Stimulated activated CD8-positive, alpha-beta memory T cell treated with anti-CD3 and anti-CD28 coated beads, Interleukin-7, amount 100 ng/mL, for 24 hours (primary cell): ENCODE measurements around the gene CDR2L.
"Not testable (repeated sequence)": the region's sequence is repeated elsewhere in the genome, so short reads cannot be mapped to it uniquely, and the experiment has no call there.

Source experiments
- DNase-seq: peaks from one replicate; pipeline ENCODE4 v3.0.0-alpha.2; 2020; ENCODE audit warnings: low read depth

The CDR2L gene

DNA sequence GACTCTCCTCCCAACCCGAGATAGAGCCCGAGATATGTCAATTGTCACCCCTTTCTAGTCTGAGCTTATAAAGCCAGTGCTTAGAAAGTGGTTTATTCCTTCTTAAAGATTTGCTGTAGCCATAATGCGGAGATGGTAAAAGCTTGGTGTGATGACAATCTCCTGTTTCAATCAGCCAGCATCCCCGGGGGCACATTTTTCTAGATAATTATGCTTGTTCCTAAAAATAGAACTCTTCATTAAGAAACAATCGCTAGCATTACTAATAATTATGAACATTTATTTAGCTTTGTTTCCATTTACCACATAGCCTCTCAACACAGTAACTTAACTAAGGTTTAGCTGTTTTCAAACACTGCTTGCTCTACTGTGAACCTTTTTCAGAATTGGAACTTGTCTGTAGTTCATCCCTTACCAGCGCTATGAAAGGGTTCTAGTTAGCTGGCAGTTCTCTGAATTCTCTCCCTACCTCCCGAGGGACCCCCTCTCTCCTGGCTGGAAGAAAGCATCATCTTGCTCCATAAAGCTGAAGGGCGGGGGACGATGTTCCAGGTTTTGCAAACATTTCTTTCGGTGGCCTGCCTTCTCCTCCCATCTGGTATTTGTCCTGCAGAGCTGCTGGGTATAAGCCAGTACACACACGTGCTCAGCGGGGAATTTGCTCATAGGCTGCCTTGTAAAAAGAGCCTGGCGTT, 24.1 kb downstream of the CDR2L start:
- DNase-seq: no peak

DNA sequence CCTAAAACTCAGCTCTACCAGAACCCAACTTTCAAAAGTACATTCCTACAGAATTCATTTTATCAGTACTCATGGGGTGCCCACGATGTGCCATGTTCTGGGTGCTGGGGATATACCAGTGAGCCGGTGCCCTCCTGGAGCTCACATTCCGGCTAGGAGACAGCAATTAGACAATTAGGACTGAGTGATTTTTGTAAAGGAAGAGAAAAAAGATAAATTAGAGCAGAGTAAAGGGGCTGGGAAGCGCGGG, 24.6 kb downstream of the CDR2L start:
- no peak for DNase-seq

DNA sequence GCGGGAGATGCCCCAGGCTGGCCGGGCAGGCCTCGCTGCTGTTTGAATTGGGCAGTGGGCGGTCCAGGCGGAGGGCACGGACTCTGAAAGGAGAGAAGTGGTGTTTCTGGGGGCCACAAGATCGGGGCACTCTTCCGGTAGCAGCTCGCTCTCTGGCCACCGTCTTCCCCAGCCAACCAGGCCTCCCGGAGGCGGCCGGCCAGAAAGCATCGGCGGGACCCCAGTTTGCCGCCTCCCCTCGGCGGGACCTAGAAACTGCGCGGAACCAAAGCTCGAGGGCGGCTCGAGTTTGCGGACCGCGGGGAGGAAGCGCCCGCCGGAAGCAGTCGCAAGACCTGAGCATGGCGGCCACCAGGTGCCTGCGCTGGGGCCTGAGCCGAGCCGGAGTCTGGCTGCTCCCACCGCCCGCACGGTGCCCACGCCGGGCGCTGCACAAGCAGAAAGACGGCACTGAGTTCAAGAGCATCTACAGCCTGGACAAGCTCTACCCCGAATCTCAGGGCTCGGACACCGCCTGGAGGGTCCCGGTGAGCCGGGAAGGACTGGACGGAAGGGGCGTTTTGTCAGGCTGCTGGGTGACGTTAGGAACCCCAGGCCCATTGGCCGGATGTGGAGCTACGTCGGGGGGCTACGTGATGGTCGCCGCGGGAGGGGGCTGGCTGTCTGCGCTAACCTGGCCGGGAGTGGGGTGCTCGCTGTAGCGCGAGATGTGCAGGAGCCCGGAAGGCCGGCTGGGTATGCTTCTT, 25.1 kb downstream of the CDR2L start, which contains the start of gene MRPL58:
MRPL58 (plus strand) TSS at position 325 of the 746 bp plus-strand sequence; CDS start at position 342, 17 bp downstream.
- peak; percentile 60 for DNase-seq

DNA sequence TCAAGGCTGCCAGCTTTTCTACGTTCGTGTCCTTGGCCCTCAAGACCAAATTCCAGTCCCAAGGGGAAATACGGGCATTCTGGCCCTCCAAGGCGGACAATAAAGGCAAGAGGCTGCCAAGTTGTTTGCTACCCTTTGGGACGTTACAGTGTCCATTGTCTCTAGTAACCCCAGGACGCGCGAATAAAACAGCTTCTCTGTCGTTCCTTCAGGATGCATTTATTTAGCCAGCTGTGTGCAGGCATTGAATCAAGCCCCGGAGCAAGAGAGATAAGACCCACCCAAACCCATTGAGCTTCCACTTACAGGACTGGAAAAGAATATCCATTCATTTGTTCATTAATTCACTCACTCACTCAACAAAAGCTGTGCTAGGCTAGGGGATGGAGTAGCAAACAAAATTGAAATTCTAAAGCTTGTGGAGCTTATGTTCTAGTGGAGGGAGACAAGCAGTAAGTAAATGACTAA, 25.7 kb downstream of the CDR2L start:
- DNase-seq: no peak

DNA sequence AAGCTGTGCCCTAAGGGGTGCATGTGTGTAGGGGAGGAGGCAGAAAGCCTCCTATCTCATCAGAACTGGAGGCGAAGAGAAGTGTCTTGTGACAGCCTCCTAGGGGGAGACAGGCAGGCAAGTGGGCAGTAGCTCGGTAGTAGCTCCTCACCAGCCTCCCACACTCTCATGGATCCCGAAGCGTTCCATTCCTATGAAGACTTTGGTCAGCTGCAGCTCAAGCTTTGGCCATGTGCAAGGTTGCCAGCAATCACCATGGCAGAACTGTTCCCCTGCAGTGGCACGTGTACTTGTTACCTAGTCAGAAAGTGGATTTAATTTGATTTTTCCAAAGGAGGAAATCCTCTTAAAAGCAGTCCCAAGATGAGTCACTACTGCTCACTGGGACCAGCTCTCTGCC, 31.7 kb downstream of the CDR2L start:
- DNase-seq: no peak

DNA sequence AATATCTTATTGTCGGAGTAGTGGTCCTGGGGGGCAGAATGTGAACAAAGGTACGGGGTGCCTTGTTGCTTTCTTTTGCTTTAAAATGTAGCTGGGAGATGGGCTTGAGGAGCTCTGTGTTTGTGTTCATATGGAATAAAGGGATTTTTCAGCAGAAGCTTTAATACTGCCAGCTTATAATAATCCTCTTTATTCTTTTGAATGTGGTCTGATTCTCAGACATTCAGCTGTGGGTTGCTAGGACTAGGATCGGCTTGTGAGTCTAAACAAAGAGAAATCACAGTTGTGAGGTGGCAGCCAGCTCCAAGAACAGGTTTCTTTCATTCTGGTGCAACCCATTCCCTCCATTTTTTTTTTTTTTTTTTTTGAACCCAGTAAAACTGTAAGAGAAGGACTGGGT, 32.3 kb downstream of the CDR2L start:
- no peak for DNase-seq

DNA sequence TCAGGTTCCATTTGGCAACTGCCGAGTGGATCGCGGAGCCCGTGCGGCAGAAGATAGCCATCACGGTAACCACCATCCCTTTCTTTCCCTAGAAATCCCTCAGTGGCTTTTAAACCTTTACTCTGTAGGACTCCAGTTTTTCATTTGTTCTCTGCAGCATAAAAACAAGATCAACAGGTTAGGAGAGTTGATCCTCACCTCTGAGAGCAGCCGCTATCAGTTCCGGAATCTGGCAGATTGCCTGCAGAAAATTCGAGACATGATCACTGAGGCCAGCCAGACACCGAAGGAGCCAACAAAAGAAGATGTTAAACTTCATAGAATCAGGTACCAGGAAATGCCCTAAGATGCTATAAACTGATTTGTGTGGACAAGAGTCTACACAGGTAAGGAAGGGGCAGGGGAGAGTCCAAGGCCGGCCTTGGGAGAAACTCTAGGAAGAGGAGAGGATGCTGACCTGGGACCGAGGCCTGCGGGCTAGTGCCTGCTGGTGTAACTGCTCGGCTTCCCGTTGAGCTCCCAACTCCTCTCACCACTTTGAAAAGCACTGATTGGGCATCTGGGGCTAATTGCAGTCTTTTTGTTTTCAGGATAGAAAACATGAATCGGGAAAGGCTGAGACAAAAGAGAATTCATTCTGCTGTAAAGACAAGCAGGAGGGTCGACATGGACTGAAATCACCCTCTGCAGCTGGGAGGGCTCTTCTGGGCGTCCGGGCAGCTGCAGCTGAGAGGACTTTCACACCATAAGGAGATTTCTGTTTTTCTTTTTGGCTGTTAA, 33.1 kb downstream of the CDR2L start:
- no peak for DNase-seq

DNA sequence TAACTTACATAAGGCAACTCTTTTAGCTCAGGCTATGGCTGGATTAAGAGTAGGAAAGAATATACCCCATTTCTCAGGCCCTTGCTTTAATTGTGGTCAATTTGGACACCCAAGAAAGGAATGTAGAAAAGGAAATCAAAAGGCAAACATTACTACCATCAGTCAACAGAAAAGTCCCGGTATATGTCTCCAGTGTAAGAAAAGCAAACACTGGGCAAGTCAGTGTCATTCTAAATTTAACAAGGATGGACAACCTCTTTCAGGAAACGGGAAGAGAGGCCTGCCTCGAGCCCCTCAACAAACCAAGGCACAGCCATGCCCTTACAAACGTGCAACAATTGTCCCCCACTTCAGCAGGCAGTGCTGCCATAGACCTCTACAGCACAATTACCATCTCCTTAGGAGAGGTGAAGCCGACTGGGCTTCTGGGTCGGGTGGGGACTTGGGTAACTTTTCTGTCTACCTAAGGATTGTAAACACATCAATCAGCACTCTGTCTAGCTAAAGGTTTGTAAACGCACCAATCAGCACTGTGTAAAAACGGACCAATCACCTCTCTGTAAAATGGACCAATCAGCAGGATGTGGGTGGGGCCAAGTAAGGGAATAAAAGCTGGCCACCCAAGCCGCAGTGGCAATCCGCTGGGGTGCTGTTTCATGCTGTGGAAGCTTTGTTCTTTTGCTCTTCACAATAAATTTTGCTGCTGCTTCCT, 37.4 kb downstream of the CDR2L start:
- DNase-seq: no peak

DNA sequence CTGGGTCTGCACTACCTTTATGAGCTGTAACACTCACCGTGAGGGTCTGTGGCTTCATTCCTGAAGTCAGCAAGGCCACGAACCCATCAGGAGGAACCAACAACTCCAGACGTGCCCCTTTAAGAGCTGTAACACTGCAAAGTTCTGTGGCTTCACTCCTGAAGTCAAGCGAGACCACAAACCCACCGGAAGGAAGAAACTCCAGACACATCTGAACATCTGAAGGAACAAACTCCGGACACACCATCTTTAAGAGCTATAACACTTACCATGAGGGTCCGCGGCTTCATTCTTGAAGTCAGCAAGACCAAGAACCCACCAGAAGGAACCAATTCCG, 37.9 kb downstream of the CDR2L start:
- not testable (repeated sequence) for DNase-seq

DNA sequence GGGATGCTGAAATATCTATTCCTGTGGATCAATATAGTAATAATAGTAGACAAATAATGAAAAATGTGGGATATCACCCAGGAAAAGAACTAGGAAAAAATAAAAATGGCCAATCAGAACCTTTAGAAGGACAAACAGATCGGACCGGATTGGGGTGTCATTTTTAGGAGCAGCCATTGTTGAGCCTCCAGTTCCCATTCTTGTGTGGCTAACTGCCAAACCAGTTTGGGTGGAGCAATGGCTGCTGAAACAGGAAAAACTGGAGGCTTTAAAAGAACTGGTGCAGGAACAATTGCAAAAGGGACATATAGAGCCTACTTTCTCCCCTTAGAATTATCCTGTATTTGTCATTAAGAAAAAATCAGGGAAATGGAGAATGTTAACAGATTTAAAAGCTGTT, 39.2 kb downstream of the CDR2L start:
- DNase-seq: not testable (repeated sequence)

DNA sequence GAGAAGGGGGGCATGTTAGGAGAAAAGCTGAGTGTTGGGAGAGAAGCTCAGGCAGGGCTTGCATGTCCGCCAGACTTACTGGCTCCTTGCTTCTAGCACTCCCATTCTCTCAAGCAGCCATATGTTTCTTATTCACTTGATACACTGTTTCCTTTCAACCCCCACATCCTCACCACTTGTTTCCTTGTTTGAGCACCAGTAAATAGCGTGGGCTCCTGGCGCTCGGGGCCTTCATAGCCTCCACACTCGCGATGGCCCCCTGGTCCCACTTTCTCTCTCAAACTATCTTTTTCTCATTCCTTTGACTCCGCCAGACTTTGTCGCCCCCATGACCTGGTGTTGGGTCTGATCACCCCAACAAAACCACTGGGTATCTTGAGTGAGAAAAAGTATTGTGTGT, 42.7 kb downstream of the CDR2L start:
- DNase-seq: no peak

DNA sequence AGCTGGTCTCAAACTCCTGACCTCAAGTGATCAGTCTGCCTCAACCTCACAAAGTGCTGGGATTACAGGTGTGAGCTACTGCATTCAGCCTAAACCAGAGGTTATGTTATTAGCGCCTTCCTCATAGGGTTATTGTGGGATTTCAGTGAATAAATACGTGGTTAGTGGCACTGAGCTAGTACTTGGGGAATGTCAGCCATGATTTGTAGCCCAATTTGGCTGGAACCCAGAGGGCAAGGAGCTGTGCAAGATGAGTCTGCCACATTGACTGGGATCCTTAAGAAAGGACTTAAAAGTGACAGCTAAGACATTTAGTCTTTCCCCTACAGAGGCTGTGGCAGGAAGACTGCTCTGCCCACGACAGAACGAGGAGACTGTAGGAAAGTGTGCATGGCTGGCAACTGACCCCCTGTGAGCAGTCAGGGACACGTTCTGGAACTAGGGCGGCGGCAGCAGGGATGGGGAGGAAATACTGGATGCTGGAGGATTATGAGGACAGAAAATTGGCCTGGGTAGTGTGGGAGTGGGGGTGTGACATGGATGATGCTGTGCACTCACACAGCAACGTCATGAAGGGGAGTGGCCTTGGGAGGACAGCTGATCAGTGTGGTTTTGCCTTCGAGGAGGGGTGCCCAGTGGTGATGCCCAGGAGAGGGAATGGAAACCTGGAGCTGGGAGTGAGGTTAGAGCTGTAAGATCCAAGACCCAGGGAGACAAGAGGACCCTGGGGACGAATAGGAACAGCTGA, 44.7 kb downstream of the CDR2L start:
- no peak for DNase-seq

DNA sequence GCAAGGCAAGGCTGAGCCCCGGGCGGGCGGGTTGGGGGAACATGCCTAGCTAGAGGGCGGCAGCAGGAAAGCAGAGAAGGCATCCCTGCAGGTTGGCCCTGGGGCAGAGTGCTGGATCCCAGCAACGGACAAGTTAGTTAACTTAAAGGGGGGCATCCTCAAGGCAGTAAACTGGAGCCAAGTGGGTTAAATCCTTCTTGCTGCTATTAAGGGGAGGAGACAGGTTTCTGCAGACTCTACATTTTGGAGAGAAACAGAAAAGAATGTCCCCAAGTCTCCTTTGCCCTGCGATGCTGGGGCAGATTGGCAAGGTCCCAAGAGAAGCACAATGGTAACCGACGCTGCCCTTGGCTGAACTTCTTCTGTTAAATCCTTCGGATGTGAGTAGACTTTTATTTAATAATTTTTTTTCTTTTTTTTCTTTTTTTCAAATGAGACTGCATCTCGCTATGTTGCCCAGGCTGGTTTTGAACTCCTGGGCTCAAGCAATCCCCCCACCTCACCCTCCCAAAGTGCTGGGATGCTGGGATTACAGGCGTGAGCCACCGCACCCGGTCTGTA, 45.4 kb downstream of the CDR2L start:
- DNase-seq: no peak

DNA sequence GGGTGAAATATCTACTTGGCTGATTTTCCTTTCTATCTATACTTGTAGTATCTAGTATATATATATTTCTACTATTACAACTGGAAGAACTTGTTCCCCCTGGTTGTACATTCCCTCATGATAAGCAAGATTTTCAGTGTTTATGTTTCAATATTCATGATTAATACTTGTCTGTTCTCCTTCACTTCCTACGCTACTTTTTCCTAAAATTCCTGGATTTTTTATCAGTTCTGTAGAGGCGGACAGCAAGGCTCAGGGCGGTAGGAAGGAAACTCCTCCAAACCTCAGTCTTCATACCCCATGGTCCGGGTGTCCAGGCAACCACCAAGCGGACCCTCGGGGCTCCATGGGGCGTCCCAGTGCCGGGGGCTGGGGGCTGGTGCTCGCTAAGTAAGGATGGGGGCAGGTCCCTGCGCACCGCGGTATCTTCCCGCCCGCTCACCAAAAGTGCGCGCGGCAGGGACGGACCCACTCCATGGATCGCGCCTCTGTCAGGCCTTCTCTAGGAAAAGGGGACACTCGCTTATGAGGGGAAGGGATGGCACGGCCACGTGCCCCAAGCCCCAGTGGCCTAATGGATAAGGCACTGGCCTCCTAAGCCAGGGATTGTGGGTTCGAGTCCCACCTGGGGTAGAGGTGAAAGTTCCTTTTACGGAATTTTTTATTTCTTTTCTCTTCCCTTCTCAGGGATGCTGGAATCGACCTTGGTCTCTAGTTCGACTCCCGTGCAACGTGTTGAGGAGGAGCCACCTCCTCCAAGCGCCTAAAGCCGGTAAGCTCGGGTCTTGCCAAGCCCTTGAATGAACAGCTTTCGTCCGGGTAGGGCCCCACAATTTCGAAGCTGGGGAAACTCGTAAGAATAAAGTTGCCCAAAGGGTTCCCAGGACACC, 46.2 kb downstream of the CDR2L start:
- peak; percentile 92 for DNase-seq

DNA sequence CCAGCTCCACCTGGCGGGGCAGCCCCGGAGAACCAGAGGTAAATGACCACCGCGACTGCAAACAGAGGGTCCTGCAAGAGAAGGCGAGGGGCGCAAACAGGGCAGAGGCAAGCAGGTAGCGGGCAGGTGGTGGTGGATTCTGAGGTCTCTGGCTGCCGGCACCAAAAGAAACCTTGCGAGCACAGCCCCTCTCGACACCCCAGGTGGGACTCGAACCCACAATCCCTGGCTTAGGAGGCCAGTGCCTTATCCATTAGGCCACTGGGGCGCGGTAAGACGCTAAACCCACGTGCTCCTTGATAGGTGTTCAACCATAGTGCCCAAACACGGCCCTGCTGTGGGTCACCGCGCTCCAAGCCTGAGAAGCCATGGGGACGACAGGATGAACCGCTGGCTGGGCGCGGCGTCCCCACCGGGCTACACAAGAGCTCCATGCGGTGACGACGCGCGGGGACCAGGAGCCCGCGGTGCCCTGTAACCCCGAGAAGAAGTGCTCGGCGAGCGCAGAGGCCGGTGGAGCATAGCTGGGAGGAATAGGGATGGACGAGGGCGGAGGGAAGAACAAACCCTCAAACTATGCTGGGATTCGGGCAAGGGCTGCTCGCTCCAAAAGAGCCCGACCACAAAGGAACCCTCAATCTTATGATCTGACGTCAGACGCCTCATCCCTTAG, 46.9 kb downstream of the CDR2L start:
- DNase-seq: peak; percentile 92

DNA sequence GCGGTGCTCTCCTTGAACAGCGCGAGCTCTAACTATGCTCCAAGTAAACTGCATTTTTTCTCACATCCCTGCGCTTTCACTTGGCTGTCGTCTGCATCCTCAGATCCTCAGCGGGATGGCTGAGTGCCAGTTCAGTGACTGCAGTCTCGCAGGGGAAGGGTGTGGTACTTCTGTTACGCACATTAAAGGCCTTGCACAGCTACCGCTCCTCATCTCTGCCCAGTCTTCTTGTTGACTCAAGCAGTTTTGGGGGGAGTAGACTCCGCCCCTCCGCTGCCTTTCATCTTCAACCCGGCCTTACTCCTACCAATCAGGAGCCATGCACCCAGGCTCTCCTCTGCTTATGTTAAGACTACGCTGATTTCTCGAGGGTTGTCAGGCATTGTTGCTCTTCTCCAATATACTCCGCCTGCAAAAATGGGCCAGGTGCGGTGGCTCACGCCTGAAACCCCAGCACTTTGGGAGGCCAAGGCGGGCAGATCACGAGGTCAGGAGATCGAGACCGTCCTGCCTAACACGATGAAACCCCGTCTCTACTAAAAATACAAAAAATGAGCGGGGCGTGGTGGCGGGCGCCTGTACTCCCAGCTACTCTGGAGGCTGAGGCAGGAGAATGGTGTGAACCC, 49.3 kb downstream of the CDR2L start:
- DNase-seq: no peak

DNA sequence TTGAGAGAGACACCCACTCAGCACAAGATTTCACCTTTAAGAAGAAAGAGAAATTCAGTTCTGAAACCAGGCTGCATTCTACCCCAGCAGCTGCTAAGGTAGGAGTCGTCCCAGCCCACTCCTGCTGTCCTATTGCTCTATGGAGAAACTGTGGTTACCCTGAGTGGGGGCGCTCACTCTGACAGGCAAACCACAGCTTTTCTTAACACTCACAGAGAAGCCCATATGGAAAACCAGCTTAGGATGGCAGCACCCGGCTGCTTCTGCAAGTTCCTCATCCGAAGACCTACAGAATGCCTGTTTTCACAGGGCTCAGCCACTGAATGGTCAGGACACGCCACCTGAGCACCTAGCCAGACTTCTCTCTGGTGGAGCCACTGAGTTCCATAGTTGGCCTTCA, 51.8 kb downstream of the CDR2L start:
- no peak for DNase-seq

DNA sequence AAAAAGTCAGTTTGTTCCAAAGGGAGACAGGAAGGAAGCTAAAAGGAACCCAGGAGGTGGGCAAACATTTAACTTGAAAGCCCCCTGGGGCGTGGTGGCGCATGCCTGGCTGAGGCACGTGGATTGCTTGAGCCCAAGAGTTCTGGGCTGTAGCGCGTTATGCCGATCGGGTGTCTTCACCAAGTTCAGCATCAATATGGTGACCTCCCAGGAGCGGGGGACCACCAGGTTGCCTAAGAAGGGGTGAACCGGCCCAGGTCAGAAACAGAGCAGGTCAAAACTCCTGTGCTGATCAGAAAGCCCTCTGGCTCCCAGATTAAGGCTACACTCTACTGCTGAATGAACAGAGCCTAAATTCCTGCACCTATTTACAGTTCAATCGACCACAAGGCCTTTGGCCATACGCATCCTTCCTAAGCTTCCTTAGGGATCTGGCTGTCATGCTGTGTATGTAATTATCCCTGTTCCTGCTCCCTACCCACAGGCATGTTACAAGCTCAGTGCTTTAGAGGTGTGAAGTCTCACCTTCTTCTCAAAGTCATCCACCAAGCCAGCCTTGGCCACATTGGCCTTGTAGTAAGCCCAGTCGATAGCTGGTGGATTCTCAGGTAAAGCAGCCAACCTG, 54.3 kb downstream of the CDR2L start:
- no peak for DNase-seq

DNA sequence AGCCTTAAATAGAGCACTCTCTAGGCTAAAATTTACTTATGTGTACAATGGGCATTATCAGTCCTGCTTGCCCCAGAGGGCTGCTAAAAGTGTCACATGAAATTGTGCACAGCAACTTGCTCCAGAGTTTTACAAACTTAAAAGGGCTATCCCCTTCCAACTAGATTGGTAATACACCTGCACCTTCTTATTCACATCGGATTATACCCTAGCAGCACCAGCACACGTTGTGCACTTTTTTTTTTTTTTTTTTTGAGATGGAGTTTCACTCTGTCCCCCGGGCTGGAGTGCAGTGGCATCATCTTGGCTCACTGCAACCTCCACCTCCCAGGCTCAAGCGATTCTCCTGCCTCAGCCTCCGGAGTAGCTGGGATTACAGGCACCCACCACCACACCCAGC, 56.4 kb downstream of the CDR2L start:
- DNase-seq: not testable (repeated sequence)
